Panc1 (cell line): ENCODE results near the gene STRN3. TPM values are rescaled to one million over a fixed set of nuclear protein-coding genes. Genes with fewer than 3 reads are reported as not detected.

Source experiments
- ATAC-seq: fragments of 200-7000 bp; cut with Tn5 transposase; 2 replicates; pipeline ENCODE4 v1.9.1; 2020; ENCODE audit warnings: mild to moderate bottlenecking, moderate library complexity
- BruUV-seq: library from RNA; stranded (reverse); fragments of 400-500 nt; replicated peaks from 2 replicates; lab custom pipeline; 2021; lab: Mats Ljungman, UMichigan
- CTCF ChIA-PET: fragments of 300-600 bp; sonication (Branson Sonifier 250); formaldehyde crosslinking; loops from one replicate; lab custom pipeline; 2022; ENCODE audit warnings: antibody characterized with exemption; lab: Charles Lee
- POLR2A ChIA-PET: fragments of 300-600 bp; sonication (Branson Sonifier 250); formaldehyde crosslinking; loops from one replicate; lab custom pipeline; 2022; ENCODE audit warnings: antibody characterized with exemption; lab: Charles Lee
- DNase-seq: peaks from one replicate; pipeline ENCODE4 v3.0.0-alpha.2; 2010; ENCODE audit warnings: low read depth, low spot score
- H3K27ac ChIP-seq: 2 replicates; pipeline ENCODE4 v1.5.1; 2011; ENCODE audit warnings: mild to moderate bottlenecking, low read length, inconsistent platforms
- H3K27me3 ChIP-seq: fragments of 200-500 bp; sonication (Bioruptor generic); 2 replicates; pipeline ENCODE4 v1.6.0; 2014; ENCODE audit warnings: low read length, inconsistent platforms; ENCODE audit not compliant: control insufficient read depth, insufficient read depth
- H3K36me3 ChIP-seq: fragments of 200-500 bp; sonication (Bioruptor generic); 2 replicates; pipeline ENCODE4 v1.5.1; 2014; ENCODE audit warnings: inconsistent platforms, mild to moderate bottlenecking, low read length, moderate library complexity; ENCODE audit not compliant: control insufficient read depth, insufficient read depth
- H3K4me1 ChIP-seq: 2 replicates; pipeline ENCODE4 v1.5.1; 2011; ENCODE audit warnings: inconsistent platforms, mild to moderate bottlenecking, low read length, moderate library complexity; ENCODE audit not compliant: control insufficient read depth, insufficient read depth
- H3K4me3 ChIP-seq, 2 experiments: 2 replicates each; pipeline ENCODE4 v1.5.1; 2011 to 2012; ENCODE audit warnings: low read depth in 2 of 2, low read length in 2 of 2, mild to moderate bottlenecking in 2 of 2, inconsistent platforms in 1 of 2, moderate library complexity in 1 of 2
- H3K9me3 ChIP-seq: fragments of 200-500 bp; sonication (Bioruptor generic); 2 replicates; pipeline ENCODE4 v1.5.1; 2014; ENCODE audit warnings: low read depth, mild to moderate bottlenecking, inconsistent platforms, low read length, moderate library complexity; ENCODE audit not compliant: control insufficient read depth, insufficient read depth
- CTCF ChIP-seq: fragments of 450-650 bp; IDR thresholded peaks from 2 replicates; pipeline ENCODE4 v1.5.1; 2017; ENCODE audit warnings: mild to moderate bottlenecking
- POLR2AphosphoS5 ChIP-seq: IDR thresholded peaks from 2 replicates; pipeline ENCODE4 v1.6.1; 2012; ENCODE audit warnings: mild to moderate bottlenecking, low read depth, low read length, moderate library complexity
- REST ChIP-seq, 2 experiments: IDR thresholded peaks; 2 replicates each; pipeline ENCODE4 v1.6.1; 2011 to 2012; ENCODE audit warnings: low read depth in 2 of 2, control low read depth in 1 of 2, low read length in 1 of 2, mild to moderate bottlenecking in 1 of 2, moderate library complexity in 1 of 2; ENCODE audit not compliant: insufficient read depth in 1 of 2
- SIN3A ChIP-seq: IDR thresholded peaks from 2 replicates; pipeline ENCODE4 v1.6.1; 2012; ENCODE audit warnings: low read depth, mild to moderate bottlenecking, low read length, moderate library complexity, borderline replicate concordance; ENCODE audit not compliant: insufficient read depth
- TCF7L2 ChIP-seq: IDR thresholded peaks from 2 replicates; pipeline ENCODE4 v1.6.1; 2011; ENCODE audit warnings: mild to moderate bottlenecking, low read depth, low read length, inconsistent platforms
- in situ Hi-C: cut with HindIII; loops from 2 replicates; pipeline ENCODE4 v1.10.0; 2016; ENCODE audit warnings: low sequenced_read_pairs, low pct_unique_long_range_greater_than_20kb
- intact Hi-C: fragments of 100-400 bp; cut with micrococcal nuclease; formaldehyde crosslinking; loops from one replicate; pipeline ENCODE4 v1.10.0; 2022; ENCODE audit not compliant: unreplicated experiment
- total RNA-seq: library from RNA; stranded (reverse); gene quantifications from one replicate; pipeline ENCODE4 v1.2.1, GENCODE V29; 2021; ENCODE audit not compliant: unreplicated experiment

Gene STRN3
- total RNA-seq, 1 experiment from 2014 or later: 29.2 TPM

- ChIA-PET POLR2A (no interaction called here), CTCF (no interaction called here)
- no peaks in the 10 kb centered on the region for H3K36me3 ChIP-seq
- no peak overlapping the region for H3K27ac ChIP-seq
- in situ Hi-C loops (no loop called here), intact Hi-C loops (no loop called here)
- BruUV-seq: no TSS peak
- no peak for TF ChIP-seq SIN3A
- TF ChIP-seq TCF7L2: no peak
- TF ChIP-seq REST (IDR thresholded peaks at IDR 0.05; ENCODE audit: insufficient read depth in 1 of 2, low read depth in 2 of 2, low read length in 1 of 2): no peak
- no peak for TF ChIP-seq POLR2AphosphoS5
- no peak for TF ChIP-seq CTCF
- ATAC-seq (no peak), DNase-seq (no peak)
- no peak overlapping the region for H3K4me3 ChIP-seq
- H3K27me3 ChIP-seq: peaks cover 2% of the 10 kb centered on the region; the same call in 1 of the 2 replicates
- no peaks in the 10 kb centered on the region for H3K9me3 ChIP-seq
- H3K4me1 ChIP-seq: no peaks in the 10 kb centered on the region
Measured at GRCh38 chr14:30855345-30856037, 170.7 kb downstream of the STRN3 start.

DNA sequence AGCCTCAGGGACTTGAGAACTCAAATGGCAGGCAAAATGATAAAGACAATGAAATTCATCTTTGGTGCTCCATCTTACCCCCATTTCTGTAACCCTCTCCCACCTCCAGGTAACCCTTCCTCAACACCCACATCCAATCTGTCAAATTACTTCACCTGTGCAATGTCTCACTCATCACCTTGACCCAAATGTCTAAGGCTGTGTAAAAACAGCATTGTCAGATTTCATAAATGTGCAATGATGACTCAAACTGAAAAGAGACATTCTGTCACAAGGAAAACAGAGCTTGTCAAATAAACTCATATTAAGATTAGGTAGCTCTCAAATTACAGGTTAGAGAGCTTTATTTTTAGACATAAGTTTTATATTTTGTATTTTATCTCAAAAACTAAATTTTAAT is 171.7 kb downstream of the STRN3 start:
- H3K4me3 ChIP-seq: no peak overlapping the region
- CTCF ChIA-PET: interaction anchor here (0.5 kb wide), 1 partner anchor 22 kb away, joined by 4 read pairs; no protein-coding TSS in a partner anchor
- in situ Hi-C loops: no loop called here
- POLR2A ChIA-PET: interaction anchor here (0.6 kb wide), 1 partner anchor 107 kb away, joined by 3 read pairs; no protein-coding TSS in a partner anchor
- peaks cover 2% of the 10 kb centered on the region; the same call in 1 of the 2 replicates for H3K27me3 ChIP-seq
- no peak for DNase-seq
- H3K36me3 ChIP-seq: no peaks in the 10 kb centered on the region
- H3K9me3 ChIP-seq: no peaks in the 10 kb centered on the region
- intact Hi-C loops: no loop called here
- TF ChIP-seq CTCF (no peak), REST (IDR thresholded peaks at IDR 0.05; ENCODE audit: insufficient read depth in 1 of 2, low read depth in 2 of 2, low read length in 1 of 2) (no peak), SIN3A (no peak), POLR2AphosphoS5 (no peak), TCF7L2 (no peak)
- no peaks in the 10 kb centered on the region for H3K4me1 ChIP-seq
- no peak overlapping the region for H3K27ac ChIP-seq
- ATAC-seq: no peak
- no TSS peak for BruUV-seq
